IMR-90 (cell line): ENCODE results near the gene OPTN. TPM values are rescaled to one million over a fixed set of nuclear protein-coding genes. Genes with fewer than 3 reads are reported as not detected.

ENCODE experiments used
- ATAC-seq: fragments of 200-7000 bp; cut with Tn5 transposase; 2 replicates; pipeline ENCODE4 v1.9.1; 2020; ENCODE audit warnings: low read depth, mild to moderate bottlenecking, moderate library complexity
- BruUV-seq: library from RNA; stranded (reverse); fragments of 400-500 nt; replicated peaks from 2 replicates; lab custom pipeline; 2021; lab: Mats Ljungman, UMichigan
- CTCF ChIA-PET: fragments of 300-600 bp; formaldehyde crosslinking; extraction: SDS; loops from one replicate; lab custom pipeline; 2021; ENCODE audit warnings: antibody characterized with exemption; lab: Yijun Ruan, JAX
- POLR2A ChIA-PET: fragments of 300-600 bp; sonication (Branson Sonifier 250); formaldehyde crosslinking; loops from one replicate; lab custom pipeline; 2022; ENCODE audit warnings: antibody characterized with exemption; ENCODE audit not compliant: unreplicated experiment; lab: Charles Lee
- DNase-seq: peaks from one replicate; pipeline ENCODE4 v3.0.0; 2013
- H2AFZ ChIP-seq: replicated peaks from 2 replicates; pipeline ENCODE3; 2013; ENCODE audit warnings: low read length, mild to moderate bottlenecking; ENCODE audit not compliant: poor library complexity
- H2AK5ac ChIP-seq: 2 replicates; pipeline ENCODE4 v1.6.1; 2013; ENCODE audit warnings: low read depth, low read length, inconsistent platforms
- H2AK9ac ChIP-seq: replicated peaks from 2 replicates; pipeline ENCODE3; 2013; ENCODE audit warnings: mild to moderate bottlenecking, low read depth, low read length, moderate library complexity; ENCODE audit not compliant: poor library complexity
- H2BK120ac ChIP-seq: 2 replicates; pipeline ENCODE4 v1.6.1; 2013; ENCODE audit warnings: low read depth, low read length, inconsistent platforms
- H2BK15ac ChIP-seq: 3 replicates; pipeline ENCODE4 v1.6.1; 2013; ENCODE audit warnings: low read depth, low read length, inconsistent platforms
- H2BK20ac ChIP-seq: 2 replicates; pipeline ENCODE4 v1.6.1; 2013; ENCODE audit warnings: low read depth, mild to moderate bottlenecking, inconsistent platforms, low read length, moderate library complexity
- H2BK5ac ChIP-seq: 2 replicates; pipeline ENCODE4 v1.6.1; 2013; ENCODE audit warnings: mild to moderate bottlenecking, low read depth, low read length, inconsistent platforms; ENCODE audit not compliant: poor library complexity, severe bottlenecking
- H3K14ac ChIP-seq: replicated peaks from 2 replicates; pipeline ENCODE4 v1.6.1; 2013; ENCODE audit warnings: low read depth, low read length, inconsistent platforms
- H3K18ac ChIP-seq: 2 replicates; pipeline ENCODE4 v1.6.1; 2013; ENCODE audit warnings: low read depth, low read length, control low read depth
- H3K23ac ChIP-seq: 2 replicates; pipeline ENCODE4 v1.6.1; 2013; ENCODE audit warnings: low read depth, low read length, inconsistent platforms
- H3K27ac ChIP-seq: 2 replicates; pipeline ENCODE4 v1.5.1; 2013; ENCODE audit warnings: mild to moderate bottlenecking, control low read depth, low read length; ENCODE audit not compliant: insufficient read depth
- H3K27me3 ChIP-seq: 2 replicates; pipeline ENCODE4 v1.6.1; 2013; ENCODE audit warnings: low read length; ENCODE audit not compliant: control insufficient read depth, insufficient read depth
- H3K36me3 ChIP-seq: 2 replicates; pipeline ENCODE4 v1.6.1; 2013; ENCODE audit warnings: low read length, mixed read lengths; ENCODE audit not compliant: control insufficient read depth, insufficient read depth
- H3K4ac ChIP-seq: 2 replicates; pipeline ENCODE4 v1.6.1; 2013; ENCODE audit warnings: low read depth, low read length, inconsistent platforms
- H3K4me1 ChIP-seq: 2 replicates; pipeline ENCODE4 v1.6.1; 2013; ENCODE audit warnings: low read length, mixed read lengths; ENCODE audit not compliant: control insufficient read depth, insufficient read depth
- H3K4me2 ChIP-seq: 2 replicates; pipeline ENCODE4 v1.6.1; 2013; ENCODE audit warnings: low read depth, mild to moderate bottlenecking, control low read depth, low read length, moderate library complexity
- H3K4me3 ChIP-seq: 2 replicates; pipeline ENCODE4 v1.5.1; 2013; ENCODE audit warnings: low read depth, mild to moderate bottlenecking, control low read depth, low read length, moderate library complexity; ENCODE audit not compliant: insufficient read depth
- H3K56ac ChIP-seq: 2 replicates; pipeline ENCODE4 v1.6.1; 2013; ENCODE audit warnings: low read length, inconsistent platforms; ENCODE audit not compliant: insufficient read depth; ENCODE audit errors: extremely low read depth
- H3K79me1 ChIP-seq, 2 experiments: 2 replicates each; pipeline ENCODE4 v1.6.1; 2013; ENCODE audit warnings: low read length in 2 of 2, inconsistent platforms in 1 of 2, low read depth in 1 of 2
- H3K9ac ChIP-seq: 2 replicates; pipeline ENCODE4 v1.6.1; 2013; ENCODE audit warnings: low read depth, low read length, control low read depth
- H3K9me1 ChIP-seq: 2 replicates; pipeline ENCODE4 v1.6.1; 2013; ENCODE audit warnings: low read length, inconsistent platforms; ENCODE audit not compliant: insufficient read depth
- H3K9me3 ChIP-seq: 2 replicates; pipeline ENCODE4 v1.6.1; 2013; ENCODE audit warnings: low read length; ENCODE audit not compliant: control insufficient read depth, insufficient read depth
- H4K20me1 ChIP-seq: 2 replicates; pipeline ENCODE4 v1.6.1; 2013; ENCODE audit warnings: low read length, inconsistent platforms; ENCODE audit not compliant: insufficient read depth
- H4K5ac ChIP-seq: 2 replicates; pipeline ENCODE4 v1.6.1; 2013; ENCODE audit warnings: mild to moderate bottlenecking, low read depth, low read length, control low read depth
- H4K8ac ChIP-seq, 2 experiments: 2 replicates each; pipeline ENCODE4 v1.6.1; 2013; ENCODE audit warnings: low read depth in 2 of 2, low read length in 2 of 2, control low read depth in 1 of 2, inconsistent platforms in 1 of 2
- H4K91ac ChIP-seq: 2 replicates; pipeline ENCODE4 v1.6.1; 2013; ENCODE audit warnings: low read depth, low read length, inconsistent platforms; ENCODE audit not compliant: insufficient read depth
- BHLHE40 ChIP-seq: fragments of 150-350 bp; IDR thresholded peaks from 2 replicates; pipeline ENCODE4 v1.6.1; 2016; ENCODE audit warnings: mild to moderate bottlenecking, low read depth, low read length
- CEBPB ChIP-seq: IDR thresholded peaks from 2 replicates; pipeline ENCODE4 v1.6.1; 2012; ENCODE audit warnings: low read depth, low read length, improper control_type of control experiment
- FOS ChIP-seq: fragments of 150-350 bp; IDR thresholded peaks from 2 replicates; pipeline ENCODE4 v1.6.1; 2016; ENCODE audit warnings: low read depth, low read length
- MAFK ChIP-seq: IDR thresholded peaks from 2 replicates; pipeline ENCODE4 v1.6.1; 2012; ENCODE audit warnings: low read depth, low read length, improper control_type of control experiment
- POLR2A ChIP-seq: IDR thresholded peaks from 2 replicates; pipeline ENCODE4 v1.6.1; 2012; ENCODE audit warnings: mild to moderate bottlenecking, low read depth, low read length
- RAD21 ChIP-seq: IDR thresholded peaks from 2 replicates; pipeline ENCODE4 v1.6.1; 2012; ENCODE audit warnings: low read length, improper control_type of control experiment
- SMC3 ChIP-seq: fragments of 150-350 bp; IDR thresholded peaks from 2 replicates; pipeline ENCODE4 v1.6.1; 2016; ENCODE audit warnings: low read depth, mild to moderate bottlenecking, antibody characterized with exemption, low read length, moderate library complexity
- WGBS, 2 experiments: methylation state at CpG; one replicate each; pipeline versions ENCODE4 v1.1.5 to v1.1.7; 2013; ENCODE audit warnings: missing lambda C conversion rate in 2 of 2; ENCODE audit not compliant: insufficient read length in 1 of 2; ENCODE audit errors: extremely low coverage in 2 of 2; 5-methylcytosine and 5-hydroxymethylcytosine counted together
- dilution Hi-C: fragments of 300-500 bp; cut with HindIII; formaldehyde crosslinking; loops from one replicate; pipeline ENCODE4 v1.14.3; 2018; ENCODE audit warnings: low sequenced_read_pairs; ENCODE audit not compliant: unreplicated experiment
- in situ Hi-C: fragments of 300-500 bp; cut with MboI; formaldehyde crosslinking; loops from 3 replicates; pipeline ENCODE4 v1.14.3; 2019; ENCODE audit warnings: low sequenced_read_pairs, inconsistent platforms, mixed read lengths
- intact Hi-C: fragments of 100-400 bp; cut with micrococcal nuclease; formaldehyde crosslinking; loops from 2 replicates; pipeline ENCODE4 v1.10.0; 2022
- polyA plus RNA-seq, 3 experiments: library from polyadenylated mRNA; depleted of rRNA; stranded (reverse); fragments of >200 nt; gene quantifications; 2 replicates each; pipeline ENCODE4 v1.2.3, GENCODE V29; 2012; ENCODE audit warnings: low replicate concordance in 1 of 3
- total RNA-seq: library from RNA; depleted of rRNA; stranded (reverse); fragments of >200 nt; gene quantifications from 2 replicates; pipeline ENCODE4 v1.2.3, GENCODE V29; 2012
- TF ChIP-seq, protein P1 (sequence below): fragments of 150-350 bp; IDR thresholded peaks from 2 replicates; pipeline ENCODE4 v1.6.1; 2016; ENCODE audit warnings: low read depth, mild to moderate bottlenecking, low read length, moderate library complexity, borderline replicate concordance

The OPTN gene
- total and polyA plus RNA-seq, 2 of the 4 experiments (the other 2 are of a cell fraction), result 34.8 to 41.4 TPM

DNA sequence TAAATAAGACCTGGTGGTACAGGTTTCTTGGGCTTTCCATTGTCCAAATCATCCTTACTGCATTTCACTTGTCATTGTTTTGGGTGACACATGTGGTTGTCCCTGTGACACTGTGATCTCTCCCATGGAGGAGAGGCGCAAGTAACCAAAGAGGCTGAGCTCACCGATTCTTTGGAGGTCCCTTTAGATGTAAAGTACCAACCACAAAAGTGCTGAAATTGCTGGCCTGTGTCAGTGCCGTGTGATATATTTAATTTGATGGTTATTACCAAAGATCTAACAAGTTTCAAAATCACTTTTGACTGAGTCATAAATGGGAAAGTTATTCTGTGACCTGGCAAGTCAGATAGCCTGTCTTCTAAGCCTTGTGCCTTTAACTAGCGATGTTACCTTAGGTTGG lies 80.8 kb downstream of the OPTN start:
- H4K8ac ChIP-seq, result no peak overlapping the region
- dilution Hi-C loops, result no loop called here
- H3K4me1 ChIP-seq, result no peaks in the 10 kb centered on the region; the same call in 1 of the 2 replicates

More for the DNA sequence above, 80.8 kb downstream of the OPTN start:
- Histone ChIP-seq H3K56ac (no peak overlapping the region), H3K4me2 (no peak overlapping the region), H3K4ac (no peak overlapping the region), H2AK5ac (no peak overlapping the region), H2BK120ac (no peak overlapping the region), H3K36me3 (peaks cover 10% of the 10 kb centered on the region), H2BK15ac (no peak overlapping the region), H3K27ac (no peak overlapping the region), H3K27me3 (no peaks in the 10 kb centered on the region), H2BK5ac (no peak overlapping the region), H3K4me3 (no peak overlapping the region), H3K9me3 (no peaks in the 10 kb centered on the region), H2BK20ac (no peak overlapping the region), H2AFZ (no peak overlapping the region), H3K9me1 (no peaks in the 10 kb centered on the region), H2AK9ac (no peak overlapping the region), H3K23ac (no peak overlapping the region), H3K14ac (no peak overlapping the region), H3K9ac (no peak overlapping the region), H4K20me1 (no peaks in the 10 kb centered on the region), H4K5ac (no peak overlapping the region), H3K18ac (no peak overlapping the region), H4K91ac (no peak overlapping the region), H3K79me1 (no peaks in the 10 kb centered on the region)
- TF ChIP-seq SMC3 (no peak), CEBPB (no peak), FOS (no peak), MAFK (no peak), POLR2A (no peak), BHLHE40 (no peak), RAD21 (no peak)
- TF ChIP-seq, protein P1, sequence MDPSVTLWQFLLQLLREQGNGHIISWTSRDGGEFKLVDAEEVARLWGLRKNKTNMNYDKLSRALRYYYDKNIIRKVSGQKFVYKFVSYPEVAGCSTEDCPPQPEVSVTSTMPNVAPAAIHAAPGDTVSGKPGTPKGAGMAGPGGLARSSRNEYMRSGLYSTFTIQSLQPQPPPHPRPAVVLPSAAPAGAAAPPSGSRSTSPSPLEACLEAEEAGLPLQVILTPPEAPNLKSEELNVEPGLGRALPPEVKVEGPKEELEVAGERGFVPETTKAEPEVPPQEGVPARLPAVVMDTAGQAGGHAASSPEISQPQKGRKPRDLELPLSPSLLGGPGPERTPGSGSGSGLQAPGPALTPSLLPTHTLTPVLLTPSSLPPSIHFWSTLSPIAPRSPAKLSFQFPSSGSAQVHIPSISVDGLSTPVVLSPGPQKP, result no peak
- in situ Hi-C loops (no loop called here), intact Hi-C loops (no loop called here)
- WGBS, 2 experiments, result no CpG with 5 or more reads among the region's 4 CpGs
- POLR2A ChIA-PET, result no interaction called here
- CTCF ChIA-PET, result interaction anchor here (1.4 kb wide), 1 partner anchor 26 kb away, joined by 3 read pairs; no protein-coding TSS in a partner anchor
- no peak for ATAC-seq
- no peak for DNase-seq
- no TSS peak for BruUV-seq
